ENCODE data around the gene KCTD14.

- no peak for TF ChIP-seq POLR2A (IDR thresholded peaks at IDR 0.05)
- TF ChIP-seq CTCF (IDR thresholded peaks at IDR 0.05), result no peak
Observed at GRCh38 chr11:78009062-78009461, 14.0 kb downstream of the KCTD14 start.
